Stimulated activated memory B cell treated with anti-CD40 and anti-IgM and Interleukin-4, amounts not matched to agents 10 μg/mL and 1 μg/mL and 100 μg/mL, for 72 hours (primary cell): ENCODE results near the gene FAAP100.
A peak's percentile ranks its signal among the peaks of the same experiment; 100 is the strongest.

ENCODE experiments used
- ATAC-seq: fragments of 150-1000 bp; cut with Tn5 transposase; 2 replicates; pipeline ENCODE4 v1.10.0; 2021
- H3K27ac Mint-ChIP-seq: one replicate; pipeline ENCODE4 v1.8.0; 2022; ENCODE audit warnings: mild to moderate bottlenecking, mixed read lengths
- H3K27me3 Mint-ChIP-seq: one replicate; pipeline ENCODE4 v1.8.0; 2022; ENCODE audit warnings: mixed read lengths
- H3K36me3 Mint-ChIP-seq: one replicate; pipeline ENCODE4 v1.8.0; 2022; ENCODE audit warnings: mixed read lengths
- H3K4me1 Mint-ChIP-seq: one replicate; pipeline ENCODE4 v1.8.0; 2022; ENCODE audit warnings: mixed read lengths
- H3K4me3 Mint-ChIP-seq: one replicate; pipeline ENCODE4 v1.8.0; 2022; ENCODE audit warnings: mild to moderate bottlenecking, moderate library complexity, mixed read lengths
- H3K9me3 Mint-ChIP-seq: one replicate; pipeline ENCODE4 v1.8.0; 2022; ENCODE audit warnings: mixed read lengths

FAAP100 gene

GRCh38 chr17:81491761-81492160 is 60.4 kb downstream of the FAAP100 start:
- Mint-ChIP-seq H3K9me3 (no peaks in the 10 kb centered on the region), H3K27me3 (peaks cover 65% of the 10 kb centered on the region), H3K4me1 (peaks cover 8% of the 10 kb centered on the region), H3K27ac (no peak overlapping the region), H3K36me3 (no peaks in the 10 kb centered on the region), H3K4me3 (no peak overlapping the region)
- no peak for ATAC-seq

GRCh38 chr17:81491181-81491581 is 61.0 kb downstream of the FAAP100 start:
- H3K9me3 Mint-ChIP-seq = no peaks in the 10 kb centered on the region
- no peak overlapping the region for H3K4me3 Mint-ChIP-seq
- H3K27ac Mint-ChIP-seq = no peak overlapping the region
- ATAC-seq = no peak
- H3K27me3 Mint-ChIP-seq = peaks cover 69% of the 10 kb centered on the region
- no peaks in the 10 kb centered on the region for H3K36me3 Mint-ChIP-seq
- peaks cover 8% of the 10 kb centered on the region for H3K4me1 Mint-ChIP-seq

- H3K9me3 Mint-ChIP-seq = no peaks in the 10 kb centered on the region
- H3K4me3 Mint-ChIP-seq = peak overlapping the region; percentile 66
- ATAC-seq = no peak
- peaks cover 8% of the 10 kb centered on the region for H3K4me1 Mint-ChIP-seq
- peaks cover 74% of the 10 kb centered on the region for H3K27me3 Mint-ChIP-seq
- no peaks in the 10 kb centered on the region for H3K36me3 Mint-ChIP-seq
- peak overlapping the region; percentile 57 for H3K27ac Mint-ChIP-seq
Observed at GRCh38 chr17:81489998-81490992, 61.9 kb downstream of the FAAP100 start.
